MM.1S (cell line): ENCODE data around the gene FCGBP.
"Not testable (repeated sequence)": the region's sequence is repeated elsewhere in the genome, so short reads cannot be mapped to it uniquely, and the experiment has no call there.

ENCODE experiments used
- EZH2 ChIP-seq: fragments of 300-600 bp; sonication (generic); optimal IDR thresholded peaks from 2 replicates; pipeline ENCODE3; 2017; ENCODE audit warnings: low read depth, mild to moderate bottlenecking, antibody characterized with exemption, low read length, mixed read lengths
- EZH2phosphoT487 ChIP-seq: fragments of 300-600 bp; sonication (generic); IDR thresholded peaks from 2 replicates; pipeline ENCODE4 v1.6.1; 2018; ENCODE audit warnings: antibody characterized with exemption, low read length
- TF ChIP-seq, protein P1 (sequence below): fragments of 300-600 bp; sonication (generic); IDR thresholded peaks from 2 replicates; pipeline ENCODE4 v1.5.1; 2016; ENCODE audit warnings: antibody characterized with exemption, low read length, mixed read lengths

GRCh38 chr19:39901681-39902080, 32.8 kb downstream of the FCGBP start:
- TF ChIP-seq, protein P1, sequence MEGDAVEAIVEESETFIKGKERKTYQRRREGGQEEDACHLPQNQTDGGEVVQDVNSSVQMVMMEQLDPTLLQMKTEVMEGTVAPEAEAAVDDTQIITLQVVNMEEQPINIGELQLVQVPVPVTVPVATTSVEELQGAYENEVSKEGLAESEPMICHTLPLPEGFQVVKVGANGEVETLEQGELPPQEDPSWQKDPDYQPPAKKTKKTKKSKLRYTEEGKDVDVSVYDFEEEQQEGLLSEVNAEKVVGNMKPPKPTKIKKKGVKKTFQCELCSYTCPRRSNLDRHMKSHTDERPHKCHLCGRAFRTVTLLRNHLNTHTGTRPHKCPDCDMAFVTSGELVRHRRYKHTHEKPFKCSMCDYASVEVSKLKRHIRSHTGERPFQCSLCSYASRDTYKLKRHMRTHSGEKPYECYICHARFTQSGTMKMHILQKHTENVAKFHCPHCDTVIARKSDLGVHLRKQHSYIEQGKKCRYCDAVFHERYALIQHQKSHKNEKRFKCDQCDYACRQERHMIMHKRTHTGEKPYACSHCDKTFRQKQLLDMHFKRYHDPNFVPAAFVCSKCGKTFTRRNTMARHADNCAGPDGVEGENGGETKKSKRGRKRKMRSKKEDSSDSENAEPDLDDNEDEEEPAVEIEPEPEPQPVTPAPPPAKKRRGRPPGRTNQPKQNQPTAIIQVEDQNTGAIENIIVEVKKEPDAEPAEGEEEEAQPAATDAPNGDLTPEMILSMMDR, result not testable (repeated sequence)
- TF ChIP-seq EZH2, EZH2phosphoT487: not testable (repeated sequence)
